CD4-positive, alpha-beta memory T cell (primary cell): ENCODE measurements around the gene CYP2B6. TPM values are rescaled to one million over a fixed set of nuclear protein-coding genes. Genes with fewer than 3 reads are reported as not detected.
A peak's percentile ranks its signal among the peaks of the same experiment; 100 is the strongest.

Source experiments
- CTCF ChIA-PET: fragments of 350-600 bp; sonication (Branson Sonifier 250); formaldehyde crosslinking; loops from one replicate; lab custom pipeline; 2021; ENCODE audit warnings: inconsistent platforms; ENCODE audit not compliant: partially characterized antibody; lab: Charles Lee
- POLR2A ChIA-PET: fragments of 350-600 bp; sonication (Branson Sonifier 250); formaldehyde crosslinking; loops from one replicate; lab custom pipeline; 2021; ENCODE audit not compliant: partially characterized antibody; lab: Charles Lee
- DNase-seq, 5 donors: peaks; one replicate each; pipeline versions ENCODE4 v3.0.0 to v3.0.0-alpha.2; 2020 to 2022; ENCODE audit warnings: mixed read lengths in 1 of 5
- H3K27ac ChIP-seq: one replicate; pipeline ENCODE4 v1.7.0; 2013; ENCODE audit warnings: low read depth, low read length
- H3K27me3 ChIP-seq: 2 replicates; pipeline ENCODE4 v1.7.0; 2013; ENCODE audit warnings: mild to moderate bottlenecking, low read length, moderate library complexity; ENCODE audit not compliant: insufficient read depth
- H3K36me3 ChIP-seq: 2 replicates; pipeline ENCODE4 v1.7.0; 2013; ENCODE audit warnings: mild to moderate bottlenecking, low read length, moderate library complexity; ENCODE audit not compliant: insufficient read depth
- H3K4me1 ChIP-seq: 2 replicates; pipeline ENCODE4 v1.7.0; 2013; ENCODE audit warnings: mild to moderate bottlenecking, low read length, moderate library complexity; ENCODE audit not compliant: insufficient read depth
- H3K4me3 ChIP-seq, 2 donors: one replicate each; pipeline ENCODE4 v1.7.0; 2013; ENCODE audit warnings: low read length in 2 of 2, mild to moderate bottlenecking in 1 of 2
- H3K9me3 ChIP-seq, 2 donors: one replicate each; pipeline ENCODE4 v1.7.0; 2013; ENCODE audit warnings: low read length in 2 of 2, control low read depth in 1 of 2; ENCODE audit not compliant: control insufficient read depth in 1 of 2
- H3K27ac Mint-ChIP-seq, 7 donors: one replicate each; pipeline ENCODE4 v1.8.0; 2020 to 2021; ENCODE audit warnings: mixed read lengths in 7 of 7, mild to moderate bottlenecking in 6 of 7, inconsistent platforms in 3 of 7, moderate library complexity in 3 of 7
- H3K27me3 Mint-ChIP-seq, 2 donors: one replicate each; pipeline ENCODE4 v1.8.0; 2020 to 2021; ENCODE audit warnings: mixed read lengths in 2 of 2
- H3K36me3 Mint-ChIP-seq, 2 donors: one replicate each; pipeline ENCODE4 v1.8.0; 2020 to 2021; ENCODE audit warnings: mixed read lengths in 2 of 2, inconsistent platforms in 1 of 2, mild to moderate bottlenecking in 1 of 2
- H3K4me1 Mint-ChIP-seq, 4 donors: one replicate each; pipeline ENCODE4 v1.8.0; 2020 to 2021; ENCODE audit warnings: mixed read lengths in 4 of 4, mild to moderate bottlenecking in 1 of 4
- H3K4me3 Mint-ChIP-seq, 8 donors: one replicate each; pipeline ENCODE4 v1.8.0; 2020 to 2021; ENCODE audit warnings: mixed read lengths in 8 of 8, mild to moderate bottlenecking in 7 of 8, moderate library complexity in 6 of 8, inconsistent platforms in 3 of 8
- H3K9me3 Mint-ChIP-seq, 8 donors: one replicate each; pipeline ENCODE4 v1.8.0; 2020 to 2021; ENCODE audit warnings: mixed read lengths in 8 of 8, mild to moderate bottlenecking in 5 of 8, inconsistent platforms in 3 of 8, moderate library complexity in 1 of 8
- intact Hi-C: fragments of 100-400 bp; cut with micrococcal nuclease; formaldehyde crosslinking; loops from one replicate; pipeline ENCODE4 v1.15.1; 2023
- polyA plus RNA-seq, 2 donors: library from polyadenylated mRNA; unstranded; fragments of 300-500 nt; fragmentation: Illumina TruSeq; gene quantifications; one replicate each; pipeline ENCODE4 v1.2.3, GENCODE V29; 2021
- total RNA-seq, 2 experiments: library from RNA; stranded (reverse); gene quantifications; one replicate each; pipeline ENCODE4 v1.2.3, GENCODE V29; 2021

The CYP2B6 gene
- total RNA-seq, result not detected
- polyA plus RNA-seq, result not detected

DNA sequence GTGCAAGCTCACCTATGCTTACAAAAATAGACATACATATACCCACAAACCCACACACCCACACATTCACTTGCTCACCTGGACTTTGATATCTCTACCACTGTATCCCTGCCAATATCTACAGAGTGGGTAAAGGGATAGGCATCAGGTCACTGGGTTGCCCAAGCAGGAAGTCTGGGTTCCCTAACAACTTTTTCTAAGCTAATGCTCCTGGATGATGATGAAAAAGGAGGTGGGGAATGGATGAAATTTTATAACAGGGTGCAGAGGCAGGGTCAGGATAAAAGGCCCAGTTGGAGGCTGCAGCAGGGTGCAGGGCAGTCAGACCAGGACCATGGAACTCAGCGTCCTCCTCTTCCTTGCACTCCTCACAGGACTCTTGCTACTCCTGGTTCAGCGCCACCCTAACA lies at the start of gene CYP2B6:
TSS of gene CYP2B6 (plus strand) at position 311 of the 410 bp plus-strand sequence. CDS start at position 335, 24 bp downstream.
- Histone ChIP-seq H3K36me3 (no peaks in the 10 kb centered on the region), H3K9me3 (no peaks in the 10 kb centered on the region), H3K27me3 (no peaks in the 10 kb centered on the region), H3K4me3 (no peak within 1 kb of the TSS), H3K27ac (no peak within 1 kb of the TSS), H3K4me1 (no peaks in the 10 kb centered on the region)
- H3K4me3 Mint-ChIP-seq, result no peak within 1 kb of the TSS
- H3K9me3 Mint-ChIP-seq, result peaks cover 0 to 13% (median 6%) of the 10 kb centered on the region in 8 donors
- ChIA-PET POLR2A (no interaction called here), CTCF (interaction anchor here (1.5 kb wide), 1 partner anchor 153 kb away, joined by 3 read pairs; no protein-coding TSS in a partner anchor)
- peaks cover 10 to 16% of the 10 kb centered on the region in 2 donors for H3K27me3 Mint-ChIP-seq
- no peak within 1 kb of the TSS for H3K27ac Mint-ChIP-seq
- no peaks in the 10 kb centered on the region for H3K4me1 Mint-ChIP-seq
- no peak for DNase-seq
- no peaks in the 10 kb centered on the region for H3K36me3 Mint-ChIP-seq
- intact Hi-C loops, result no loop called here

DNA sequence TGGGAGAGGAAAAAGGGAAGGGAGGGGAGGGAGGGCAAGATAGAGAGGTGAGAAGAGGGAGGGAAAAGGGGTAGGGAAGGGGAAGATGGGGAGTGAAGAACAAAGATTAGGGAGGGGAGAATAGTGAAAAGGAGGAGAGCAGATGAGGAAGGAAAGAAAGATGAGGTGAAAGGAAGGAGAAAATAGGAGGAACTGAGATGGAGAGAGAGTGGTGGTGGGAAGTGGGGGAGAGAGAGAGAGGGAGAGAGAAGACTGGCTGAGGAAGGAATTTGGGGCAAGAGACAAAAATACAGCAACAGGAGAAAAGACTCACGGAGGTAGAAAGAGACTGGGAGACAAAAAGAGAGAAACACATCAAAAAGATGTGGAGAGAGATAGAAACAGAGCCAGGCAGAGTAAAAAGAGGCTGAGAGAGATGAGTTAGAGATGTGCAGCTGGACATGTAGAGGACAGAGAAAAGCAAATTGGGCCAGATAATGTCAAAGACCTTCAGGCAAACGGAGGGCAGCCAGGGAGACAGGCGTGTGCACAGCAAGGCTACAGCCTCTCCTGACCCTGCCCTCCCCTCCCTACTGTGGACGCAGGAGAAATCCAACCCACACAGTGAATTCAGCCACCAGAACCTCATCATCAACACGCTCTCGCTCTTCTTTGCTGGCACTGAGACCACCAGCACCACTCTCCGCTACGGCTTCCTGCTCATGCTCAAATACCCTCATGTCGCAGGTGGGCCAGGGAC lies 49.4 kb upstream of the CYP2B6 start:
- H3K27ac ChIP-seq, result no peak overlapping the region
- intact Hi-C loops, result no loop called here
- no peak overlapping the region for H3K4me3 ChIP-seq
- Mint-ChIP-seq H3K4me3 (no peak overlapping the region), H3K27ac (no peak overlapping the region), H3K9me3 (peaks cover 0 to 7% (median 0%) of the 10 kb centered on the region in 8 donors), H3K4me1 (peaks cover 0 to 2% (median 0%) of the 10 kb centered on the region in 4 donors), H3K27me3 (peaks cover 10 to 13% of the 10 kb centered on the region in 2 donors), H3K36me3 (no peaks in the 10 kb centered on the region)
- H3K36me3 ChIP-seq, result no peaks in the 10 kb centered on the region
- H3K9me3 ChIP-seq, result no peaks in the 10 kb centered on the region
- no peak for DNase-seq
- CTCF ChIA-PET, result no interaction called here
- H3K27me3 ChIP-seq, result no peaks in the 10 kb centered on the region
- H3K4me1 ChIP-seq, result no peaks in the 10 kb centered on the region
- POLR2A ChIA-PET, result no interaction called here

GRCh38 chr19:40945645-40946044 lies 45.4 kb upstream of the CYP2B6 start:
- Mint-ChIP-seq H3K36me3 (no peaks in the 10 kb centered on the region), H3K27me3 (peaks cover 7 to 17% of the 10 kb centered on the region in 2 donors), H3K4me1 (no peaks in the 10 kb centered on the region), H3K27ac (no peak overlapping the region), H3K9me3 (peaks cover 0 to 9% (median 1%) of the 10 kb centered on the region in 8 donors), H3K4me3 (no peak overlapping the region)
- Histone ChIP-seq H3K27ac (no peak overlapping the region), H3K4me3 (no peak overlapping the region), H3K4me1 (no peaks in the 10 kb centered on the region), H3K9me3 (no peaks in the 10 kb centered on the region), H3K27me3 (no peaks in the 10 kb centered on the region), H3K36me3 (no peaks in the 10 kb centered on the region)
- ChIA-PET POLR2A (no interaction called here), CTCF (no interaction called here)
- intact Hi-C loops, result no loop called here
- DNase-seq, result no peak

DNA sequence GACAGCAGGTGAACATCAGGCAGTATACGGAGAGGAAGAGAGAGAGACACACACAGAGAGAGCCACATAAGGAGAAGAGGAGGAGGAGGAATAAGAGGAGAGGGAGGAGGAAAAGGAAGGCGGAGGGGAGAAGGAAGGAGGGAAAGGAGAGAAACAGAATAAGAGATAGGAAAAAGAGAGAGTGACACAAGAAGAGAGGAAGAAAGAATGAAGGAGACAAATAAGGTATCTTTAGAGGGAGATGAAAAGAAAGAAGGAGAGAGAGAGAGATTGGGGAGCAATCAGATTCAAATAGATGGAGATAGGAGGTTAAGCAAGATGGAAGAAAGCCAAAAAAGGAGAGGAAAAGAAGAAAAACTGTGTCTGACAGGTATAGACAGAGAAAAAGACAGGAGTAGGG lies 44.0 kb upstream of the CYP2B6 start:
- H3K4me1 Mint-ChIP-seq, result no peaks in the 10 kb centered on the region
- H3K36me3 ChIP-seq, result no peaks in the 10 kb centered on the region
- POLR2A ChIA-PET, result no interaction called here
- H3K27ac Mint-ChIP-seq, result peak overlapping the region in 1 of 7 donors; percentile 48
- H3K36me3 Mint-ChIP-seq, result no peaks in the 10 kb centered on the region
- H3K9me3 ChIP-seq, result no peaks in the 10 kb centered on the region
- peaks cover 0 to 17% (median 6%) of the 10 kb centered on the region in 8 donors for H3K9me3 Mint-ChIP-seq
- H3K27me3 ChIP-seq, result no peaks in the 10 kb centered on the region
- H3K4me3 Mint-ChIP-seq, result no peak overlapping the region
- no peaks in the 10 kb centered on the region for H3K4me1 ChIP-seq
- no peak for DNase-seq
- intact Hi-C loops, result no loop called here
- no peak overlapping the region for H3K27ac ChIP-seq
- H3K4me3 ChIP-seq, result no peak overlapping the region
- CTCF ChIA-PET, result no interaction called here
- peaks cover 7 to 22% of the 10 kb centered on the region in 2 donors for H3K27me3 Mint-ChIP-seq

DNA sequence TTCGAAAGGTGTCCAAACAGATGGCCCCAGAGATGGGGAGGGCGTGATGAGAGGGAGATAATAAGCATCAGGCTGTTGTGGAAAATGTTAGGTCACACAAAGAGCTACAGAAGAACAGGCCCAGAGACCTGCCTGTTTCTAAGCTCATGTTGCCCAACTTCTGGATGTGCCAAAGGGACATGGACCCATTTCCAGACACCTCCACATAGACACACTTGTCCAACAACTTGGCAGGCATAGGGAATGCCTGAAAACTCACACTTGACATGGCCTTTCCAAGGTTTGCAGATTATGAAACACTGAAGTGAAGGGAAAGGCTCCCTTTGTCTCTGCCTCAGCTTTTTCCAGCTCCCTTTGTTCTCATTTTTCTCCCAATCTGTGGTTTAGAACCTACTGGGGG lies 43.5 kb upstream of the CYP2B6 start:
- ChIA-PET CTCF (no interaction called here), POLR2A (no interaction called here)
- intact Hi-C loops, result no loop called here
- Mint-ChIP-seq H3K27me3 (peaks cover 7 to 22% of the 10 kb centered on the region in 2 donors), H3K27ac (no peak overlapping the region), H3K9me3 (peaks cover 0 to 22% (median 9%) of the 10 kb centered on the region in 8 donors), H3K4me3 (no peak overlapping the region), H3K36me3 (no peaks in the 10 kb centered on the region), H3K4me1 (no peaks in the 10 kb centered on the region)
- Histone ChIP-seq H3K27ac (no peak overlapping the region), H3K36me3 (no peaks in the 10 kb centered on the region), H3K9me3 (no peaks in the 10 kb centered on the region), H3K27me3 (no peaks in the 10 kb centered on the region), H3K4me3 (no peak overlapping the region), H3K4me1 (no peaks in the 10 kb centered on the region)
- no peak for DNase-seq

- DNase-seq, result no peak
- H3K36me3 ChIP-seq, result no peaks in the 10 kb centered on the region
- no peaks in the 10 kb centered on the region for H3K27me3 ChIP-seq
- CTCF ChIA-PET, result no interaction called here
- no peaks in the 10 kb centered on the region for H3K4me1 ChIP-seq
- H3K27ac Mint-ChIP-seq, result no peak overlapping the region
- intact Hi-C loops, result no loop called here
- no peak overlapping the region for H3K4me3 Mint-ChIP-seq
- no peak overlapping the region for H3K4me3 ChIP-seq
- H3K4me1 Mint-ChIP-seq, result no peaks in the 10 kb centered on the region
- POLR2A ChIA-PET, result no interaction called here
- H3K36me3 Mint-ChIP-seq, result no peaks in the 10 kb centered on the region
- H3K27ac ChIP-seq, result no peak overlapping the region
- H3K9me3 ChIP-seq, result peaks cover 0 to 3% of the 10 kb centered on the region in 2 donors
- H3K27me3 Mint-ChIP-seq, result peaks cover 7 to 23% of the 10 kb centered on the region in 2 donors
- peaks cover 3 to 33% (median 20%) of the 10 kb centered on the region in 8 donors for H3K9me3 Mint-ChIP-seq
Measured at GRCh38 chr19:40948580-40949299, 42.3 kb upstream of the CYP2B6 start.

DNA sequence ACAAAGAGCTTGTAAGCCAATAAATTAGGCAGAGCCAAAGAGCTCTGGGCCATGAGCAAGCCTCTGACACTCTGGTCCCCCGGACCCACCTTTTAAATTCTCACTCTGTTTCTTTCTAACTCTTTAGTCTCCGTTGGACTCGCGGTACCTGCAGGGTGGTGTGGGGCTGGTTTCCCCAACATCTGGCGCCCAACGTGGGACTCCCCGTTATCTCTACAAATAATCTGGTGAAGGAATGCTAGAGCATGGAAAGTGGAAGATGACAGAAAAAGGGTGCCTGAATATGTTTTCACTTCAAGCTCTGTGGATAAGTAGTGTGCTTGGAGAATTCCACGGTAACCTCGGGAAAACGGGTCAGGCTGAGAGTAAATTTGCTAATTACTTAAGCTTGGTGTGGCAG lies 36.5 kb upstream of the CYP2B6 start:
- no peaks in the 10 kb centered on the region for H3K4me1 Mint-ChIP-seq
- CTCF ChIA-PET, result no interaction called here
- no peaks in the 10 kb centered on the region for H3K36me3 ChIP-seq
- H3K9me3 ChIP-seq, result peaks cover 0 to 24% of the 10 kb centered on the region in 2 donors
- no peaks in the 10 kb centered on the region for H3K4me1 ChIP-seq
- H3K27ac ChIP-seq, result no peak overlapping the region
- peaks cover 10 to 11% of the 10 kb centered on the region in 2 donors for H3K36me3 Mint-ChIP-seq
- peak overlapping the region in 1 of 8 donors; percentile 10 for H3K4me3 Mint-ChIP-seq
- POLR2A ChIA-PET, result no interaction called here
- H3K27me3 ChIP-seq, result no peaks in the 10 kb centered on the region
- peaks cover 1 to 6% of the 10 kb centered on the region in 2 donors for H3K27me3 Mint-ChIP-seq
- peaks cover 5 to 68% (median 57%) of the 10 kb centered on the region in 8 donors for H3K9me3 Mint-ChIP-seq
- no peak overlapping the region for H3K27ac Mint-ChIP-seq
- H3K4me3 ChIP-seq, result no peak overlapping the region
- intact Hi-C loops, result no loop called here
- no peak for DNase-seq
